Lower lobe of right lung (tissue), 2 donors: ENCODE results near the gene PTPN14. TPM values are rescaled to one million over a fixed set of nuclear protein-coding genes. Genes with fewer than 3 reads are reported as not detected.

Source experiments
- ATAC-seq, 2 donors: fragments of 200-7000 bp; cut with Tn5 transposase; one replicate each; pipeline ENCODE4 v1.9.1; 2020 to 2022; ENCODE audit warnings: mild to moderate bottlenecking in 2 of 2, moderate library complexity in 2 of 2
- DNase-seq: peaks from one replicate; pipeline ENCODE4 v3.0.0-alpha.2; 2020
- H3K27ac ChIP-seq: fragments of 200-600 bp; one replicate; pipeline ENCODE4 v1.8.0; 2022
- H3K27me3 ChIP-seq: fragments of 200-600 bp; one replicate; pipeline ENCODE4 v1.8.0; 2022; ENCODE audit warnings: low read depth
- H3K36me3 ChIP-seq: fragments of 200-600 bp; one replicate; pipeline ENCODE4 v1.8.0; 2022; ENCODE audit warnings: mild to moderate bottlenecking
- H3K4me1 ChIP-seq: fragments of 200-600 bp; one replicate; pipeline ENCODE4 v1.8.0; 2022
- H3K4me3 ChIP-seq: fragments of 200-600 bp; one replicate; pipeline ENCODE4 v1.8.0; 2022; ENCODE audit warnings: mild to moderate bottlenecking
- H3K9me3 ChIP-seq: fragments of 200-600 bp; one replicate; pipeline ENCODE4 v1.8.0; 2022
- CTCF ChIP-seq: fragments of 200-600 bp; IDR thresholded peaks from one replicate; pipeline ENCODE4 v1.8.0; 2022; ENCODE audit warnings: antibody characterized with exemption, mild to moderate bottlenecking
- intact Hi-C: fragments of 100-400 bp; cut with DNase I; formaldehyde crosslinking; loops from one replicate; pipeline ENCODE4 v1.11.0; 2022
- total RNA-seq: library from RNA; stranded (reverse); fragmentation: NEBNext Ultra II Directional; extraction: Animal tissue kit (Norgen Biotek cat#: 25700); gene quantifications from one replicate; pipeline ENCODE4 v1.2.1, GENCODE V29; 2021
- donor health status: DM: no; HTN: yes; CAD: no; lungs with severe emphysema.

Gene PTPN14
- total RNA-seq, 1 donor from 2014 or later = 34.1 TPM

GRCh38 chr1:214314178-214314843, 237.1 kb downstream of the PTPN14 start:
- TF ChIP-seq CTCF = no peak
- DNase-seq (no peak), ATAC-seq (no peak)
- no peaks in the 10 kb centered on the region for H3K9me3 ChIP-seq
- no peak overlapping the region for H3K4me3 ChIP-seq
- intact Hi-C loops = no loop called here
- H3K36me3 ChIP-seq = peaks cover 13% of the 10 kb centered on the region
- H3K4me1 ChIP-seq = peaks cover 14% of the 10 kb centered on the region
- H3K27ac ChIP-seq = no peak overlapping the region
- no peaks in the 10 kb centered on the region for H3K27me3 ChIP-seq

GRCh38 chr1:214312530-214313051, 238.8 kb downstream of the PTPN14 start:
- Histone ChIP-seq H3K27me3 (no peaks in the 10 kb centered on the region), H3K4me3 (no peak overlapping the region), H3K36me3 (peaks cover 5% of the 10 kb centered on the region), H3K9me3 (no peaks in the 10 kb centered on the region), H3K4me1 (peaks cover 14% of the 10 kb centered on the region), H3K27ac (no peak overlapping the region)
- peak; percentile 31 to 36 for ATAC-seq
- DNase-seq = no peak
- intact Hi-C loops = no loop called here
- TF ChIP-seq CTCF = no peak

GRCh38 chr1:214310777-214311690, 240.4 kb downstream of the PTPN14 start:
- H3K4me3 ChIP-seq = no peak overlapping the region
- peaks cover 14% of the 10 kb centered on the region for H3K4me1 ChIP-seq
- DNase-seq (no peak), ATAC-seq (no peak)
- intact Hi-C loops = no loop called here
- TF ChIP-seq CTCF = no peak
- H3K27me3 ChIP-seq = no peaks in the 10 kb centered on the region
- H3K36me3 ChIP-seq = peaks cover 5% of the 10 kb centered on the region
- H3K27ac ChIP-seq = no peak overlapping the region
- no peaks in the 10 kb centered on the region for H3K9me3 ChIP-seq

- no peak for DNase-seq
- H3K9me3 ChIP-seq = no peaks in the 10 kb centered on the region
- no peak for TF ChIP-seq CTCF
Observed at GRCh38 chr1:214310010-214310409, 241.4 kb downstream of the PTPN14 start.

GRCh38 chr1:214306269-214306668, 245.1 kb downstream of the PTPN14 start:
- intact Hi-C loops = no loop called here
- no peak for TF ChIP-seq CTCF

More at GRCh38 chr1:214310010-214310409, 241.4 kb downstream of the PTPN14 start:
- intact Hi-C loops = no loop called here
- H3K4me3 ChIP-seq = no peak overlapping the region
- no peak overlapping the region for H3K27ac ChIP-seq
- ATAC-seq = no peak
- peaks cover 4% of the 10 kb centered on the region for H3K36me3 ChIP-seq
- H3K27me3 ChIP-seq = no peaks in the 10 kb centered on the region
- H3K4me1 ChIP-seq = peaks cover 14% of the 10 kb centered on the region

More at GRCh38 chr1:214306269-214306668, 245.1 kb downstream of the PTPN14 start:
- no peak for ATAC-seq
- no peak overlapping the region for H3K4me3 ChIP-seq
- no peak overlapping the region for H3K27ac ChIP-seq
- peaks cover 14% of the 10 kb centered on the region for H3K4me1 ChIP-seq
- no peaks in the 10 kb centered on the region for H3K36me3 ChIP-seq
- no peak for DNase-seq
- H3K9me3 ChIP-seq = no peaks in the 10 kb centered on the region
- no peaks in the 10 kb centered on the region for H3K27me3 ChIP-seq
